HepG2 (cell line): ENCODE measurements around the gene FAM167B. TPM values are rescaled to one million over a fixed set of nuclear protein-coding genes. Genes with fewer than 3 reads are reported as not detected.

Experiments
- ARID5B ChIP-seq: IDR thresholded peaks from 2 replicates; pipeline ENCODE4 v1.4.0; 2020; ENCODE audit warnings: mild to moderate bottlenecking, missing genetic modification reagents
- ATF5 ChIP-seq: sonication (generic); formaldehyde crosslinking; IDR thresholded peaks from 2 replicates; pipeline ENCODE4 v1.4.0; 2020; ENCODE audit warnings: mild to moderate bottlenecking, low read depth, missing genetic modification reagents
- EP300 ChIP-seq, 3 experiments: sonication (generic) in 1 of 3; formaldehyde crosslinking in 1 of 3; IDR thresholded peaks; 2 replicates each; pipeline versions ENCODE4 v1.5.1 to v1.6.1; 2011 to 2020; ENCODE audit warnings: low read depth in 2 of 3, low read length in 2 of 3, borderline replicate concordance in 1 of 3, improper control_type of control experiment in 1 of 3, mild to moderate bottlenecking in 1 of 3, missing genetic modification reagents in 1 of 3, moderate library complexity in 1 of 3
- HOXA3 ChIP-seq: sonication (generic); formaldehyde crosslinking; IDR thresholded peaks from 2 replicates; pipeline ENCODE4 v1.5.0; 2020; ENCODE audit warnings: missing genetic modification reagents
- SAP130 ChIP-seq: IDR thresholded peaks from 2 replicates; pipeline ENCODE4 v1.6.1; 2016; ENCODE audit warnings: low read depth
- ZNF24 ChIP-seq: fragments of 450-650 bp; IDR thresholded peaks from 2 replicates; pipeline ENCODE4 v1.6.1; 2017; ENCODE audit warnings: antibody characterized with exemption, mild to moderate bottlenecking
- ZNF292 ChIP-seq: sonication (generic); formaldehyde crosslinking; IDR thresholded peaks from 2 replicates; pipeline ENCODE4 v1.8.1; 2022; ENCODE audit warnings: mild to moderate bottlenecking, low read depth, missing genetic modification reagents, borderline replicate concordance
- ZNF558 ChIP-seq: sonication (generic); formaldehyde crosslinking; IDR thresholded peaks from 2 replicates; pipeline ENCODE4 v1.9.0; 2022; ENCODE audit warnings: mild to moderate bottlenecking, missing genetic modification reagents, borderline replicate concordance
- ZNF598 ChIP-seq: sonication (generic); formaldehyde crosslinking; IDR thresholded peaks from 2 replicates; pipeline ENCODE4 v1.5.1; 2020; ENCODE audit warnings: mild to moderate bottlenecking, missing genetic modification reagents, borderline replicate concordance
- polyA plus RNA-seq, 8 experiments: library from polyadenylated mRNA; depleted of rRNA in 3 of 8; stranded (reverse) in 7 of 8; unstranded in 1 of 8; fragments of >200 nt; fragmentation: Illumina TruSeq in 4 of 8; extraction: Trizol in 4 of 8; gene quantifications; 2 replicates each; pipeline versions ENCODE4 v1.2.1 to v1.2.3, GENCODE V29; 2011 to 2016; ENCODE audit warnings: low read depth in 4 of 8, missing spikeins in 1 of 8, mixed read lengths in 1 of 8; ENCODE audit not compliant: insufficient read depth in 1 of 8
- total RNA-seq, 5 experiments: library from RNA; depleted of rRNA; stranded (reverse); fragments of >200 nt; fragmentation: Illumina TruSeq; extraction: Trizol; gene quantifications; 2 replicates each; pipeline ENCODE4 v1.2.3, GENCODE V29; 2016; ENCODE audit warnings: low read depth in 1 of 5
- TF ChIP-seq, protein P1 (sequence below): sonication (generic); formaldehyde crosslinking; IDR thresholded peaks from 2 replicates; pipeline ENCODE4 v1.4.0; 2020; ENCODE audit warnings: mild to moderate bottlenecking, missing genetic modification reagents
- TF ChIP-seq, protein P2 (sequence below): IDR thresholded peaks from 2 replicates; pipeline ENCODE4 v1.6.1; 2012; ENCODE audit warnings: inconsistent platforms
- TF ChIP-seq, protein P3 (sequence below): sonication (generic); formaldehyde crosslinking; IDR thresholded peaks from 2 replicates; pipeline ENCODE4 v1.4.0; 2020; ENCODE audit warnings: missing genetic modification reagents

FAM167B gene
- total and polyA plus RNA-seq, 2 of the 13 experiments (the other 11 are each of a cell fraction or from before 2014, with no cell fraction given) = 0.15 to 0.70 TPM

DNA sequence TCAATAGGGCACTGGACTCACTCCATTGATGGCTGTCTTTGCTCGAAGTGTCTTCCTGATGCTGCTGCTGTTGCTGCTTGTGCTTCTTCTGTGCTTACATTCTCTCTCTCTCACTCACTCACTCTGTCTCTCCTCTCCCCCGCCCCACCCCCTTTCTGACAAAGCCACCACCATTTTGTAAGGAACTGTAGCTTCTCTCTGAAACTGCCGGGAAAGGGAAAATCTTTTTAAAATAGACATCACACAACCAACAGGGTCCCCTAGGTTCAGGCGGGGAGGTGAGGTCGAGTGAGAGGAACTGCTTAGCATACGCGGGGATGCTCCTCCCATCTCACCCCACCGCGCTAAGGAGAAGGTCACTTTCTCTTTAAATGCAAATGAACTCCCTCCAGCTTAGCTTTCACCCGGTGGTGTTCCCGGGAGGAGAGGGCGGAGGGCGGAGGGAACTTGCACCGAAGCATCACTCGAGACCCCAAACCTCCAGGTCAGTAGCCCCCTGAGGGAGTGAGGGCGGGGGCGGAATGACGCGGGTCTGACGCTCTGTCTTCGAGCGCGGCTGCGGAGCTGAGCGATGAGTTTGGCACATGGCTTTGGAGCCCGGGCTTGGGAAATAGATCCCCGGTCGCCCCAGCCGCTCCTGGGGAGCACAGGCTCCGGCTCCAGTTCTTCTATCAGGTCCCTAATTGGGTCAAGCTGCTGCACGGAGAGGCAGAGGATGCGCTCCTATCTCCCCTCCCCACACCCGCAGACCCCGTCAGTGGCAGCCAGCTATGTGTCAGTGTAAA is 46.6 kb upstream of the FAM167B start, which contains the start of gene CCDC28B (continued):
- TF ChIP-seq, protein P1, sequence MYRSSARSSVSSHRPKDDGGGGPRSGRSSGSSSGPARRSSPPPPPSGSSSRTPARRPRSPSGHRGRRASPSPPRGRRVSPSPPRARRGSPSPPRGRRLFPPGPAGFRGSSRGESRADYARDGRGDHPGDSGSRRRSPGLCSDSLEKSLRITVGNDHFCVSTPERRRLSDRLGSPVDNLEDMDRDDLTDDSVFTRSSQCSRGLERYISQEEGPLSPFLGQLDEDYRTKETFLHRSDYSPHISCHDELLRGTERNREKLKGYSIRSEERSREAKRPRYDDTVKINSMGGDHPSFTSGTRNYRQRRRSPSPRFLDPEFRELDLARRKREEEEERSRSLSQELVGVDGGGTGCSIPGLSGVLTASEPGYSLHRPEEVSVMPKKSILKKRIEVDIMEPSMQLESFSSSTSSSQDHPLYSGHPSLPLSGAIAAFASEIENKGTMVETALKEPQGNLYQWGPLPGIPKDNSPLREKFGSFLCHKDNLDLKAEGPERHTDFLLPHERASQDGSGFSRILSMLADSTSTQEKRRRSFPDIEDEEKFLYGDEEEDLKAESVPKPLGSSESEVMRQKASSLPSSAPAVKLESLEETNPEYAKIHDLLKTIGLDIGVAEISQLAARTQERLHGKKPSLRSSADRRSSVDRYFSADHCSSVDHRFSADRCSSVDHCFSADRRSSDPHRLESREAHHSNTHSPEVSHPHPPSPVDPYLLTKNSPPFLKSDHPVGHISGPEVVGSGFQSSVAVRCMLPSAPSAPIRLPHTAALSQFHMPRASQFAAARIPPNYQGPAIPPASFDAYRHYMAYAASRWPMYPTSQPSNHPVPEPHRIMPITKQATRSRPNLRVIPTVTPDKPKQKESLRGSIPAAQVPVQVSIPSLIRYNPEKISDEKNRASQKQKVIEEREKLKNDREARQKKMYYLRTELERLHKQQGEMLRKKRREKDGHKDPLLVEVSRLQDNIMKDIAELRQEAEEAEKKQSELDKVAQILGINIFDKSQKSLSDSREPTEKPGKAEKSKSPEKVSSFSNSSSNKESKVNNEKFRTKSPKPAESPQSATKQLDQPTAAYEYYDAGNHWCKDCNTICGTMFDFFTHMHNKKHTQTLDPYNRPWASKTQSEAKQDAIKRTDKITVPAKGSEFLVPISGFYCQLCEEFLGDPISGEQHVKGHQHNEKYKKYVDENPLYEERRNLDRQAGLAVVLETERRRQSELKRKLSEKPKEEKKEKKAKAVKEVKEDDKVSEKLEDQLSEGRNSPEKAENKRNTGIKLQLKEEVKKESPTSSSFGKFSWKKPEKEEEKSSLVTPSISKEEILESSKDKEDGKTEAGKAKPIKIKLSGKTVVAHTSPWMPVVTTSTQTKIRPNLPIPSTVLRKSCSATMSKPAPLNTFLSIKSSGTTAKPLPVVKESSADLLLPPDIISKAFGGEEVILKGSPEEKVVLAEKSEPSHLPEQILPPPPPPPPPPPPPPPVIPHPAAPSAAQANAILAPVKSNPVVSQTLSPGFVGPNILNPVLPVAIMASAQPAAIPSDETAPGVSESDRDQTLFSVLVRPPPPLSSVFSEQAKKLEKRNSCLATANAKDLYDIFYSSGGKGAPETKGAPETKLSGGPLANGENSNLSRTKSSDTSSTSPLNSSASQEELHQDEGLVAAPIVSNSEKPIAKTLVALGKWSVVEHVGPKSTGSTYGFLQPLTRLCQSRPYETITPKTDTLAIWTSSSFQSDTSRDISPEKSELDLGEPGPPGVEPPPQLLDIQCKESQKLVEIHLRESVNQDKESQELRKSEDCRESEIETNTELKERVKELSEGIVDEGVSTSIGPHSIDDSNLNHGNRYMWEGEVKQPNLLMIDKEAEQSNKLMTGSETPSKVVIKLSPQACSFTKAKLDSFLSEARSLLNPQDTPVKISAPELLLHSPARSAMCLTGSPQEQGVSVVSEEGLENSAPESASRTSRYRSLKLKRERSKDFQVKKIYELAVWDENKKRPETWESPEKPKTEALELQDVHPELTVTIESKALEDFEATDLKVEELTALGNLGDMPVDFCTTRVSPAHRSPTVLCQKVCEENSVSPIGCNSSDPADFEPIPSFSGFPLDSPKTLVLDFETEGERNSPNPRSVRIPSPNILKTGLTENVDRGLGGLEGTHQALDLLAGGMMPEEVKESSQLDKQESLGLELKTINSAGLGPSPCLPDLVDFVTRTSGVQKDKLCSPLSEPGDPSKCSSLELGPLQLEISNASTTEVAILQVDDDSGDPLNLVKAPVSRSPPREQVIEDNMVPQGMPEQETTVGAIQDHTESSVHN (CRISPR knock-in tag) = no peak
- TF ChIP-seq ATF5 (CRISPR knock-in tag) (0 out of 2 replicates have a peak, but pooled peaks have one; percentile 59), ZNF292 (CRISPR knock-in tag) (0 out of 2 replicates have a peak, but pooled peaks have one; percentile 4), ZNF558 (0 out of 2 replicates have a peak, but pooled peaks have one; percentile 27), EP300 (IDR thresholded peaks at IDR 0.05; ENCODE audit: low read depth in 2 of 2, low read length in 2 of 2) (no peak), EP300 (CRISPR knock-in tag; IDR thresholded peaks at IDR 0.05; ENCODE audit: borderline replicate concordance) (0 out of 2 replicates have a peak, but pooled peaks have one; percentile 22), ARID5B (CRISPR knock-in tag) (no peak), HOXA3 (peak; percentile 49), SAP130 (CRISPR knock-in tag) (0 out of 2 replicates have a peak, but pooled peaks have one; percentile 6), ZNF24 (no peak), ZNF598 (no peak)
- TF ChIP-seq, protein P2, sequence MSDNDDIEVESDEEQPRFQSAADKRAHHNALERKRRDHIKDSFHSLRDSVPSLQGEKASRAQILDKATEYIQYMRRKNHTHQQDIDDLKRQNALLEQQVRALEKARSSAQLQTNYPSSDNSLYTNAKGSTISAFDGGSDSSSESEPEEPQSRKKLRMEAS = peak; percentile 59
- TF ChIP-seq, protein P3, sequence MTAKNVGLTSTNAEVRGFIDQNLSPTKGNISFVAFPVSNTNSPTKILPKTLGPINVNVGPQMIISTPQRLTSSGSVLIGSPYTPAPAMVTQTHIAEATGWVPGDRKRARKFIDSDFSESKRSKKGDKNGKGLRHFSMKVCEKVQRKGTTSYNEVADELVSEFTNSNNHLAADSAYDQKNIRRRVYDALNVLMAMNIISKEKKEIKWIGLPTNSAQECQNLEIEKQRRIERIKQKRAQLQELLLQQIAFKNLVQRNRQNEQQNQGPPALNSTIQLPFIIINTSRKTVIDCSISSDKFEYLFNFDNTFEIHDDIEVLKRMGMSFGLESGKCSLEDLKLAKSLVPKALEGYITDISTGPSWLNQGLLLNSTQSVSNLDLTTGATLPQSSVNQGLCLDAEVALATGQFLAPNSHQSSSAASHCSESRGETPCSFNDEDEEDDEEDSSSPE (CRISPR knock-in tag) = 0 out of 2 replicates have a peak, but pooled peaks have one; percentile 29
